GM21423 (cell line): ENCODE data around the gene BCL2A1.
"Not testable (repeated sequence)": the region's sequence is repeated elsewhere in the genome, so short reads cannot be mapped to it uniquely, and the experiment has no call there.

Experiments used
- ATAC-seq: cut with Tn5 transposase; IDR thresholded peaks from one replicate; pipeline ENCODE4 v1.9.1; 2021; ENCODE audit warnings: mild to moderate bottlenecking, moderate library complexity; ENCODE audit not compliant: unreplicated experiment

Gene BCL2A1

GRCh38 chr15:79989682-79990081, 18.7 kb upstream of the BCL2A1 start:
- no peak for ATAC-seq

DNA sequence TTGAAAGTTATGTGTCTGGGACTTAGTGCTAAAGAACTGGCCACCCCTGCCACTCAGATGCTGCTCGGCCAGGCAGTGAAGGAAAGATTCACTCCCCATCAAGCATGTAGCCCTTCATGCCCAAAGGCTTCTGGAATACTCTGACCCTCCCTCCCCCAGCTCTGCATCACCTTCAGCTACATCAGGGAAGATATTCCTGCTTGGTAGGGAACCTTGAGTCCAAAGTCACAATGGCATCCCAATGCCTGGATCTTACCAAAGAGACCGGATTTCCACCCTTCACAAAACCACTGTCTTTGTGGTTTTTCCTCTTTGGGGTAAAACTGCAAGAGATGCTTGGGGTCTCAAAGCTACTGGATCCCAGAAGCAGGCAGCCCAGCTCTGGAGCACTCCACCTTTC, 18.2 kb upstream of the BCL2A1 start:
- no peak for ATAC-seq

DNA sequence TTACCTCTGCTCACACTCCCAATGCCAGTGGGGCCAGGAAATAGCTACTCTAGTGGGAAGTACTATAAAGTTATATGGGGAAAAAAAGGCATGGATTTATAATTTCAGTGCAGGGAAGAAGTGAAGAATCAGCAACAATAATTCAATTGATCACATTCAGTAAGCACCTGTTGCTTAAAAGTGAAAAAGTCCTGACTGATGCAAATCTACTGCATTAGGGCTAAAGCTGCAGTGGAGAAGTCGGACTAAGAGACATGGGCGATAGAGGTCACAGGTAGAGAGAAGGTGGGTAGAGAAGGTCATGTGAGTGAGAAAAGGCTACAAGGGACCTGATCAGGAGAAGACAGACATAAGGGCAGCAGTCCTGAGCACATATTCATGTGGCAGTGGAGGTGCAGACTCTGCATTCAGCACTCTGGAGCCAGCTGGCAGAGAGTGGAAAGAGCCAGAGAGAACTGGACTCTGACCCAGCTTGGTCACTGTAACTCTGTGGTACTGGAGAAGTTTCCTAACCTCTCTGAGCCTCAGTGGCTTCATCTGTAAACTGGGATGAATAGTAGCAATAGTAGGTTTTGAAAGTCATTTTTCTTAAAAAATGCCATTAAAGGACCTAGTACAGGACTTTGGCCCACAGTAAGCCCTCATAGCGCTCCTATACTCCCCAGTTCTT, 17.6 kb upstream of the BCL2A1 start:
- no peak for ATAC-seq

DNA sequence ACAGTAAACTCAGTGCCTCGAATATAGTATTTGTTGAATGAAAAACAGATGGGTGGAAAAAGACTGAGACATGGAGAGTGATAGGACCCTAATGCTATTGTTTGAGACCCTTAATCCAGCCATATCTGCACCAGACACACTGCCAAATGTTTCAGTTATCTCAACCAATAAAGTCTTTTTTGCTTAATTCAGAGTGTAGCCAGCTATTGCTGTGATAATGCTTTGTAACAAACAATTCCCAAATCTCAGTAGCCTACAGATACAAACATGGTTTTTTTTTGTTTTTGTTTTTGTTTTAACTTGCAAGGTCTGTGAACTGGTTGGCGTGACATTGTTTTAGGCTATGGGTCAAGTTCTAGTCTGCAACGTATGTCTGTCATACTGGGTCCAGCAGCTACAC, 17.0 kb upstream of the BCL2A1 start:
- ATAC-seq = no peak

- ATAC-seq = no peak
Observed at GRCh38 chr15:79987569-79987955, 16.6 kb upstream of the BCL2A1 start.

DNA sequence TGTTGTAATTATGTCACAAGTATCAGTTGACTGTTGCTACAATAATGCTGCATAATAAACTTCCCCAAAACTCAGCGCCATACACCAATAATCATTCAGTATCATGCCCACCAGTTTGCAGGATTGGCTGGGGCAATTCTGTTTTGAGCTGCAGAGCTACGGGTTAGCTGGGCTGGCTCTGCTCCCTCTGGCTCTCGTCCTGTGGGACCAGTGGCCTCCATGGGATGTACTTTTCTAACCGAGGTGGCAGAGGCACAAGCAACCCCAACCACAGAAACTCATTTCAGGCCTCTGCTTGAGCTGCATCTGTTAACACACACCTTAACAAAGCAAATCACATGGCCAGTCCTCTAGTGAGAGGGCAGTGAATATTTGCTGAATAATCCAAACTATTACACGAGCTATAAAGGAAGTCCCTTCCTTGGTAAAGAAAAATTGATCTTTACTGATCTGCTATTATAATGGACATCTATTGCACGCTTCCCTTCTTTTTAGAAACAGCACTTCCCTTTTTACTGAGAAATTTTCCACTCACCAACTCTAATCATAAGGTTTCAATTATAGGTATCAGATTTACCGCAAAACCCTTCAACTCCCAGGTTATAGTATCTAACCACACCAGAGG, 10.9 kb upstream of the BCL2A1 start:
- ATAC-seq = no peak

DNA sequence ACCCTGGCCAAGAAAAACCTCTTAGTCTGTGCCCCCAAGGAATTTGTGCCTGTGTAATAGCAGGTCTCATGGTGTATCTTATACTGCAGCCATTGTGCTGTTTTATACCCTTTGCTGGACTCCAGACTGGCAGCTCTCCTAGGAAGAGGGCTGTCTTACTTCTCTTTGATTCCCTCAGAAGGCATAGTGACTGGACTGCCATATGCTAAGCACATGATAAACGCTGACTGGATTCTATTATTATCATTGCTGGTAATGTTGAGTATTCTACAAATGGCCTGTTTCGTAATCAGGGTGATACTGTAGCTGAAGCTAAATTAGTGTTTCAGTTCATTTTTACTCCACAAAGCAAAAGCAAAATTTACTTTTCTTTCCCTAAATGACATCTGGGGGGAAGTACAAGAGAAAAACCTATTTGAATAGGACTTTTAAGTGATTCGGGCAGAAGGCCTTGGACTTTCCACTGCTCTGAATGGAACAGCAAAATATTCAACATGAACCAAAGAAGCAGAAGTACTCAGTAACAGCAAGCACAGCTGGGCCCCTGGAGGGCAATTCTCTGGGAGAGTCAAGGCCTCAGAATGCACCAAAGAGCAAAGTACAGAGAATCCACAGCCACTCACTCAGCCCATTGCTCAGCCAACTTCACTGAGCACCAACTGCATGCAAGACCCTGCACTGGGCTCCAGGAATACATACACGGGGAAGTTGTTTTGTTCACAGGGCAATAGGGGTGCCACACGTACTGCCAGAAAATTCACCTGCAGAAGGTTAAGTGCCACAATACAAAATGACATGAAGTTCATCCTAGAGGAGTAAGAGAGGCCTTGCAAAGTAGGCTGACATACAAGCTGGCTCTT, 7.9 kb upstream of the BCL2A1 start:
- ATAC-seq = peak; percentile 71

GRCh38 chr15:79978260-79978654, 7.3 kb upstream of the BCL2A1 start:
- ATAC-seq = no peak

- ATAC-seq = peak; percentile 44
Observed at GRCh38 chr15:79977431-79978054, 6.5 kb upstream of the BCL2A1 start.

DNA sequence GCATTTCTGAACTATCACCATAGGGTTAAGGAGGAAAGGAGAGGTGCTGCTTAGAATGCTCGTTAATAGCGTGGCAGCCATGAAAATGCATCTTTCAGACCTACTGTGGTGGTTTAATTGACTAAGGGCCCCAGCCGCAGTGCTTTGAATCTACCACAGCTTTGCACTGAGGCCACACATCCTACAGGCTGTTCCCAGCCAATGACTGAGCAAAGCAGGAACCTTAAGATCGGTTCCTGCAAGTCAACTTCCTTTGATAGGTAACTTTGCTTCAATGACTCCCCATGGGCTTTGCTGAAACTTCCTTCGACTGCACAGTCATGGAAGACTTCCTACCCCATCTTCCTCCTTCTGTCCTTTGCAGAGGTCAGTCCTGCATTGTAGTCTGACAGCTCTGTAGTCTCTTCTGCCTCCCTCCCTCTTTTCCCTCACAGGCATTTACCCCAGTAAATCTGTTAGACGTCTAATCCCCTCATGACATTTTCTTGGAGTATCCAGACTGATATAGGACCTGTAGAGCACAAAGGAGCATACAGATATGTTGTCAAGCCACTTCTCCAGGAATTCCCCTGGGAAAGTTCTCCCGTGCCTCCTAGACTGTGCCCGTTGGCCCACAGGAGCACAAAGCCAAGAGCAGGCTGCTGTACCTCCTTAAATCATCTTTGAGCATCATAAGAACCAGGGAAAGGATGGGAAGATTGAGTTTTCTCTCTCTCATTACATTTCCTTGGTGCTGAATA, 2.6 kb upstream of the BCL2A1 start:
- ATAC-seq = no peak

DNA sequence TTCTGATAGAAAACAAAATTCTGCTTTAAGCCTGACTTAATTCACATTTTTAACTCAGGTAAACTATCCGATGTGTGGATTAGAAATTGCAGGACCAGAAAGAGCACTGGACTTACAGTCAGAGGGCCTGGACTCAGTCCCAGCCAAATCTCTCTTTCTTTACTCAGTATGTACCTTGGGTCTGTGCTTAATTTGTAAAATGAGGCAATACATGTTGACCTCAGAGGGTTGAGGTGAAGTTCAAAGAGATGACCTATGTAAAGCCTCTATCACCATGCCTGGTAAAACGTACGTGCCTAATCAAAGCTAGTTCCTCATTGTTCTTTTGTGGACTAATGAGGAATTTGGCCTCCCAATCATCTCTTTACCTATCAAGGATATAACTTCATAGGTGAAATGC, 1.9 kb upstream of the BCL2A1 start:
- no peak for ATAC-seq

DNA sequence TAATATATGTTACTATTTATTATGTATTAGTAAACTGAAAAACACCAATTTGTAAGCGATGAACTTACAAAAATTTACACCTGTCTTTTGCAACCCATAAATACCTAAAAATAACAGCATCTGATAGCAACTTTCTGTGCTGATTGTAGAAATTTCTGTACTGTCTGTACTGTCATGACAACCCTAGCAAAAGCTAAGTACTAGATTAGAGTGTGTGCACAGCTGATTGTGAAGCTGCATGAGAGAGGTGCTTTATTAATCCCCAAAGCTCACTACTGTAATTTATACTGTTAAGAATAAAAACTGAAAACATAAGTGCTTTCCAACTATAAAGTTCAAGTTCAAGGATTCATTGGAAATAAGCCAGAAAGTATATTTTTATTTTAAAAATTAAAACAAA, 815 bp downstream of the BCL2A1 start:
- no peak for ATAC-seq

- ATAC-seq = no peak
Observed at GRCh38 chr15:79969146-79969545, 1.9 kb downstream of the BCL2A1 start.

DNA sequence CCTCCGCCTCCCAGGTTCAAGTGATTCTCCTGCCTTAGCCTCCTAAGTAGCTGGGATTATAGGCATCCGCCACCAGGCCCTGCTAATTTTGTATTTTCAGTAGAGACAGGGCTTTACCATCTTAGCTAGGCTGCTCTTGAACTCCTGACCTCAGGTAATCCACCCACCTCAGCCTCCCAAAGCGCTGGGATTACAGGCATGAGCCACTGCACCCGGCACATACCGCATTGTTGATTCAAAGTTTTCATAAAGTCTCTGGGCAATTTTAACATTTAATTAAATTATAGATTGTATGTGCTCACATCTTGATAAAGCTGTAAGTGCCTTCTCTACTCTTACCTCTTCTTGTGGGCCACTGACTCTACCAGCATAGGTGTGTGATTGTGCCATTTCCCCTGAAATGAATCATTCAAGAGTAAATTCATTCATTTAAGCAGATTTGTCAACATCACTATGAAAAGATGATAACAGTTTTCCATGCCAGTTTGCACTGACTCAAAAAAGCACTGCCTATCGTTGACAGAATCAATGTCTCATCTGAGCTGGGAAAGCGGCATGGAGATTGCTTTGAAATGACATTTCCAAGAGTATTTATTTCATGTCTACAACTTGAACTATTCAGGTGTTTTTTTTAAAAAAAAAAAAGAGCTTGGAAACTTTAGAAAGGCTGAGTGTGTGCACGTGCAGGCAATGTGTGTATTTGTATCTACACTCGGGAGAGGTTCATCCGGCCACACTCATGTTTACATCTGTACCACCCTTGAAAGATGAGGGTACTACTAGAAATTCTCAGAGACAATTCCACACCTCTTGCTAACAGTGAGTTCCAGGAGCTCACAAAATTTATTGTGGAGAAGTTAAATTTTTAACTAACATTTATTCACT, 3.5 kb downstream of the BCL2A1 start:
- no peak for ATAC-seq

DNA sequence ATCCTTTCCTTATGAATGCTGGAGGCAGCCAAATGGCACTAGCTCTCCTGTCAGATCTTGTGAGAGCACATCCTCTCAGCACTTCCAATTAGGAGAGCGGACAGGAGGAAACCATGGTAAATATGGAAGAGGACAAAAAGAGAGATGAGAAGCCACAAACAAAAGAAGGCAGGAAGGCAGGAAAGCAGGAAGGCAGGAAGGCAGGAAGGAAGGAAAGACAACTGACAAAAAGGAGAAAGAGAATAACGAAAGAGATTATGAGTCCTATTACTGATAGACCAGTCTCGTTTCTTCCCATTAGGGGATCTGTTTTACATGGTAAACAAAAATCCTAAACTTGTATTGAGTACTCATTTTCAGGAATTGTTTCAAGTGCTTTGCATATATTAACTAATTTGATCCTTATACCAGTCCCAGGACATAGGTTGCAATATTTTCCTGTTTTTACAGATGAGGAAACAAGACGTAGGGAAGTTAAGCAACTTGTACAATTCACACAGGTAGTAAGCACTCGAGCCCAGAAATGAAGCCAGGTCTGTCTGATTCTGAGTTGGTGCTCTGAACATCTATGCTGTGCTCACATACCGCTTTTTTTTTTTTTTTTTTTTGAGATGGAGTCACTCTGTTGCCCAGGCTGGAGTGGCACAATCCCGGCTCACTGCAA, 4.2 kb downstream of the BCL2A1 start:
- no peak for ATAC-seq

DNA sequence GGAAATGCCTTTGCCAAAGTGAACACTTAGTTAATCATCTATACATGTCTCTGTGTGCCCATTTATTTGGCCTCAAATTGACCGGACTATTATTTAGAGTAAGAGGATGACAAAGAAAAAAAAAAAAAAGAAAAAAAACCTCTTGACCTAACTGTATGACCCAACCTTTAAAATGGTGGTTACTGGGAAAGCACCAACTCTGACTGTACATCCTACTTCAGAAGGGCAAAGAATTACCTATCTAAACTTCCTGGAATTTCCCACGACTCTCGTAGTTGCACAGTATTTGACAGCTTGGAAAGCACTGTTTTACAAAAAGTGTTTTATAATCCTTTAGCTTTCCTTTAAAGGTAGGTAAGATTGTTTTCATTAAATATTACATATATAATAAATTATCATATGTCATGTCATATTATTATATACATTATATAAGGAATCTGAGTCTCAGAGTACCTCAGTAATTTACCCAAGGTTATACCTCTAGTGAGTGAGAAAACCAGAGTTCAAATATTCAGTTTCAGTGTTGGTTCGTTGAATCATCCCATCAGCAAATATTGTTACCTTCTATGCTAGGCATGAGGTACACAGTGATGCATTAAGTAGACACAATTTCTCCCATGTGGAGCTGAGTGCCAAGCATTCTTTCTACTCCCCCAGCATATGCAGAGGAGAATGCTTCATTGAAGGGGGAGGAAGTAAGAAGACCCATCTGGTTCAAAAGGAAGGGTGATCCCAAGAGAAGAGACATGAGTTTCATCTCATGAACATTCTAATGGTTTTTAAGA, 5.0 kb downstream of the BCL2A1 start:
- no peak for ATAC-seq

GRCh38 chr15:79964232-79964805, 6.7 kb downstream of the BCL2A1 start:
- ATAC-seq = no peak

GRCh38 chr15:79962921-79963320, 8.1 kb downstream of the BCL2A1 start:
- ATAC-seq = not testable (repeated sequence)
